HL-60 (cell line): ENCODE data around the gene ALKBH6.

ENCODE experiments used
- DNase-seq, 2 experiments: peaks; one replicate each; pipeline ENCODE4 v3.0.0-alpha.2; 2010 to 2020; ENCODE audit warnings: low read depth in 1 of 2, low spot score in 1 of 2
- H3K27ac ChIP-seq: fragments of 250-450 bp; sonication (Bioruptor Pico); replicated peaks from 2 replicates; pipeline ENCODE4 v1.5.1; 2020; ENCODE audit warnings: mild to moderate bottlenecking, moderate library complexity
- H3K27me3 ChIP-seq: fragments of 250-450 bp; sonication (Bioruptor Pico); 2 replicates; pipeline ENCODE4 v1.5.1; 2021; ENCODE audit warnings: mild to moderate bottlenecking, moderate library complexity; ENCODE audit not compliant: insufficient read depth, poor library complexity, severe bottlenecking
- H3K4me3 ChIP-seq: replicated peaks from 2 replicates; pipeline ENCODE4 v1.5.1; 2011; ENCODE audit warnings: mild to moderate bottlenecking, control low read depth, low read length; ENCODE audit not compliant: insufficient read depth
- CTCF ChIP-seq: IDR thresholded peaks from one replicate; pipeline ENCODE4 v1.5.1; 2011; ENCODE audit warnings: low read length, control low read depth, inconsistent platforms; ENCODE audit not compliant: insufficient read depth
- GABPA ChIP-seq: IDR thresholded peaks from 2 replicates; pipeline ENCODE4 v1.6.1; 2012; ENCODE audit warnings: low read depth
- POLR2AphosphoS5 ChIP-seq: IDR thresholded peaks from 2 replicates; pipeline ENCODE4 v1.6.1; 2012; ENCODE audit warnings: low read depth
- REST ChIP-seq: IDR thresholded peaks from 2 replicates; pipeline ENCODE4 v1.6.1; 2012; ENCODE audit warnings: low read depth; ENCODE audit not compliant: insufficient replicate concordance
- SPI1 ChIP-seq: IDR thresholded peaks from 2 replicates; pipeline ENCODE4 v1.6.1; 2012; ENCODE audit warnings: low read depth, mild to moderate bottlenecking, borderline replicate concordance

Gene ALKBH6

DNA sequence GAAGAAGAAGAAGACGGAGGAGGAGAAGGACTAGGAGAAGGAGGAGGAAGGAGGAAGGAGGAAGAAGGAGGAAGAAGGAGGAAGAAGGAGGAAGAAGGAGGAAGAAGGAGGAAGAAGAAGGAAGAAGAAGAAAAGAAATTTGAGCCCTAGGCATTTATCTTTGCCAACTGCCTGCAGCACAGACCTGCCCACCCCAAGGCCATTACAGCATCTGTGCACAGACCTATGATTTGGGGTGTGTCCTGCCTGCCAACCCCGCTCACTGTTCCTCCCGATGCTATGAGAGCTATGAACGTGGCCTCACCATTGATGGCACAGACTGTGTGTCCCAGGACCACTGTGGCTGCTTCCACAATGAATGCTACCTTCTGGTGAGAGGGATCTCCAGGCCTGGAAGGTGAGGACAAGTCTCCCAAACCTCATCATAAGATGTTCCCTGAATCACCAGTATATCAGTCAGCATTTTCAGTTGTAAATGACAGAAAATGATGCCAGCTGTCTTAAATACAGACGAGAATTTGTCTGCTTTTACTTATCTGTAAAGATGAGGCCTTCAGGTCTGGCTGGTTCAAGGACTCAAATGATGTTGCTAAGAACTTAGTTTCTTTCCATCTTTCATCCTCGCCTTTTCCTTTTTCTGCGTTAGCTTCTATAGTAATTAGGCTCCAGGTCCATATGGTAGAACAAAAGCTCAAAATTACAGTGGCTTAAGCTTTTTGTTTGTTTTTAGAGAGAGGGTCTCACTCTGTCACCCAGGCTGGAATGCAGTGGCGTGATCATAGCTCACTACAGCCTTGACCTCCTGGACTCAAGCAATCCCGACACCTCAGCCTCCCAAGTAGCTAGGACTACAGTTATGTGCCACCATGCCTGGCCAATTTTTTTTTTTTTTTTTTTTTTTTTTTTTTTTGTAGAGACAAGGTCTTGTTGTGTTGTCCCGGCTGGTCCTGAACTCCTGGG is 23.0 kb downstream of the ALKBH6 start:
- no peak for TF ChIP-seq POLR2AphosphoS5
- TF ChIP-seq REST, result no peak
- TF ChIP-seq GABPA, result no peak
- TF ChIP-seq SPI1, result no peak
- TF ChIP-seq CTCF, result no peak
- H3K27ac ChIP-seq, result no peak overlapping the region
- DNase-seq, result no peak
- no peak overlapping the region for H3K4me3 ChIP-seq
- no peaks in the 10 kb centered on the region for H3K27me3 ChIP-seq

DNA sequence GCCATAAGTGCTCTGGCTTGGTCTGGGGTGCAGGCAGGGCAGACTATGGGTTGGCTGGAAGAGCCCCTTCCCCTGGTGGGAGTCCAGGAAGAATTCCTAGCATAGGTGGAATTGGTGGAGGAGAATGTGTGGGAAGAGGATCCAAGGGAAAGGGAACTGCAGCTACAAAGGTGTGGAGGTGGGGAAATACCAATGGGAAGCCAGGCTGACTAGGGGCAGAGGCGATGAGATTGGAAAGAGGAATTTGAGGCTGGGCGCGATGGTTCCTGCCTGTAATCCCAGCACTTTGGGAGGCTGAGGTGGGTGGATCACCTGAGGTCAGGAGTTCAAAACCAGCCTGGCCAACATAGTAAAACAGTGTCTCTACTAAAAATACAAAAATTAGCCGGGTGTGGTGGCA is 23.9 kb downstream of the ALKBH6 start:
- no peak for DNase-seq
- Histone ChIP-seq H3K27ac (no peak overlapping the region), H3K4me3 (no peak overlapping the region), H3K27me3 (no peaks in the 10 kb centered on the region)
- no peak for TF ChIP-seq CTCF
- no peak for TF ChIP-seq POLR2AphosphoS5
- no peak for TF ChIP-seq SPI1
- TF ChIP-seq REST, result no peak
- TF ChIP-seq GABPA, result no peak

DNA sequence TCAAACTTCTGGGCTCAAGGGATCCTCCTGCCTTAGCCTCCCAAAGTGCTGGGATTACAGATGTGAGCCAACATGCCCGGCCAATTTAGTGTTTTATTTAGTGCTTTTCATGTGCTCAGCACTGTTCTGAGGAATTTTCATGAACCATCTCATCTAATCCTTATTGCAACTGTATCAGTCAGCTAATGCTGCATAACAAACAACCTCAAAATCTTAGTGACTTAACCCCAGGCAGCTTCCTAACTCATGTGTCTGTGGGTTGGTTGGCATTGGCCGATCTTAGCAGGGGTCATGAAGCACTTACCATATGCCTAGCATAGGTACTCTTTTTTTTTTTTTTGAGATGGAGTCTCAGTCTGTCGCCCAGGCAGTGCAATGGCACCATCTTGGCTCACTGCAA is 25.2 kb downstream of the ALKBH6 start:
- no peak for DNase-seq
- Histone ChIP-seq H3K4me3 (no peak overlapping the region), H3K27ac (no peak overlapping the region), H3K27me3 (no peaks in the 10 kb centered on the region)
- TF ChIP-seq REST (no peak), GABPA (no peak), SPI1 (no peak), CTCF (no peak), POLR2AphosphoS5 (no peak)
